IMR-90 (cell line): ENCODE measurements around the gene TBC1D4. TPM values are rescaled to one million over a fixed set of nuclear protein-coding genes. Genes with fewer than 3 reads are reported as not detected.

Experiments used
- ATAC-seq: fragments of 200-7000 bp; cut with Tn5 transposase; 2 replicates; pipeline ENCODE4 v1.9.1; 2020; ENCODE audit warnings: low read depth, mild to moderate bottlenecking, moderate library complexity
- BruUV-seq: library from RNA; stranded (reverse); fragments of 400-500 nt; replicated peaks from 2 replicates; lab custom pipeline; 2021; lab: Mats Ljungman, UMichigan
- CTCF ChIA-PET: fragments of 300-600 bp; formaldehyde crosslinking; extraction: SDS; loops from one replicate; lab custom pipeline; 2021; ENCODE audit warnings: antibody characterized with exemption; lab: Yijun Ruan, JAX
- POLR2A ChIA-PET: fragments of 300-600 bp; sonication (Branson Sonifier 250); formaldehyde crosslinking; loops from one replicate; lab custom pipeline; 2022; ENCODE audit warnings: antibody characterized with exemption; ENCODE audit not compliant: unreplicated experiment; lab: Charles Lee
- DNase-seq: peaks from one replicate; pipeline ENCODE4 v3.0.0; 2013
- H2AFZ ChIP-seq: replicated peaks from 2 replicates; pipeline ENCODE3; 2013; ENCODE audit warnings: low read length, mild to moderate bottlenecking; ENCODE audit not compliant: poor library complexity
- H2AK5ac ChIP-seq: 2 replicates; pipeline ENCODE4 v1.6.1; 2013; ENCODE audit warnings: low read depth, low read length, inconsistent platforms
- H2AK9ac ChIP-seq: replicated peaks from 2 replicates; pipeline ENCODE3; 2013; ENCODE audit warnings: mild to moderate bottlenecking, low read depth, low read length, moderate library complexity; ENCODE audit not compliant: poor library complexity
- H2BK120ac ChIP-seq: 2 replicates; pipeline ENCODE4 v1.6.1; 2013; ENCODE audit warnings: low read depth, low read length, inconsistent platforms
- H2BK15ac ChIP-seq: 3 replicates; pipeline ENCODE4 v1.6.1; 2013; ENCODE audit warnings: low read depth, low read length, inconsistent platforms
- H2BK20ac ChIP-seq: 2 replicates; pipeline ENCODE4 v1.6.1; 2013; ENCODE audit warnings: low read depth, mild to moderate bottlenecking, inconsistent platforms, low read length, moderate library complexity
- H2BK5ac ChIP-seq: 2 replicates; pipeline ENCODE4 v1.6.1; 2013; ENCODE audit warnings: mild to moderate bottlenecking, low read depth, low read length, inconsistent platforms; ENCODE audit not compliant: poor library complexity, severe bottlenecking
- H3K14ac ChIP-seq: replicated peaks from 2 replicates; pipeline ENCODE4 v1.6.1; 2013; ENCODE audit warnings: low read depth, low read length, inconsistent platforms
- H3K18ac ChIP-seq: 2 replicates; pipeline ENCODE4 v1.6.1; 2013; ENCODE audit warnings: low read depth, low read length, control low read depth
- H3K23ac ChIP-seq: 2 replicates; pipeline ENCODE4 v1.6.1; 2013; ENCODE audit warnings: low read depth, low read length, inconsistent platforms
- H3K27ac ChIP-seq: 2 replicates; pipeline ENCODE4 v1.5.1; 2013; ENCODE audit warnings: mild to moderate bottlenecking, control low read depth, low read length; ENCODE audit not compliant: insufficient read depth
- H3K27me3 ChIP-seq: 2 replicates; pipeline ENCODE4 v1.6.1; 2013; ENCODE audit warnings: low read length; ENCODE audit not compliant: control insufficient read depth, insufficient read depth
- H3K36me3 ChIP-seq: 2 replicates; pipeline ENCODE4 v1.6.1; 2013; ENCODE audit warnings: low read length, mixed read lengths; ENCODE audit not compliant: control insufficient read depth, insufficient read depth
- H3K4ac ChIP-seq: 2 replicates; pipeline ENCODE4 v1.6.1; 2013; ENCODE audit warnings: low read depth, low read length, inconsistent platforms
- H3K4me1 ChIP-seq: 2 replicates; pipeline ENCODE4 v1.6.1; 2013; ENCODE audit warnings: low read length, mixed read lengths; ENCODE audit not compliant: control insufficient read depth, insufficient read depth
- H3K4me2 ChIP-seq: 2 replicates; pipeline ENCODE4 v1.6.1; 2013; ENCODE audit warnings: low read depth, mild to moderate bottlenecking, control low read depth, low read length, moderate library complexity
- H3K4me3 ChIP-seq: 2 replicates; pipeline ENCODE4 v1.5.1; 2013; ENCODE audit warnings: low read depth, mild to moderate bottlenecking, control low read depth, low read length, moderate library complexity; ENCODE audit not compliant: insufficient read depth
- H3K56ac ChIP-seq: 2 replicates; pipeline ENCODE4 v1.6.1; 2013; ENCODE audit warnings: low read length, inconsistent platforms; ENCODE audit not compliant: insufficient read depth; ENCODE audit errors: extremely low read depth
- H3K79me1 ChIP-seq, 2 experiments: 2 replicates each; pipeline ENCODE4 v1.6.1; 2013; ENCODE audit warnings: low read length in 2 of 2, inconsistent platforms in 1 of 2, low read depth in 1 of 2
- H3K9ac ChIP-seq: 2 replicates; pipeline ENCODE4 v1.6.1; 2013; ENCODE audit warnings: low read depth, low read length, control low read depth
- H3K9me1 ChIP-seq: 2 replicates; pipeline ENCODE4 v1.6.1; 2013; ENCODE audit warnings: low read length, inconsistent platforms; ENCODE audit not compliant: insufficient read depth
- H3K9me3 ChIP-seq: 2 replicates; pipeline ENCODE4 v1.6.1; 2013; ENCODE audit warnings: low read length; ENCODE audit not compliant: control insufficient read depth, insufficient read depth
- H4K20me1 ChIP-seq: 2 replicates; pipeline ENCODE4 v1.6.1; 2013; ENCODE audit warnings: low read length, inconsistent platforms; ENCODE audit not compliant: insufficient read depth
- H4K5ac ChIP-seq: 2 replicates; pipeline ENCODE4 v1.6.1; 2013; ENCODE audit warnings: mild to moderate bottlenecking, low read depth, low read length, control low read depth
- H4K8ac ChIP-seq, 2 experiments: 2 replicates each; pipeline ENCODE4 v1.6.1; 2013; ENCODE audit warnings: low read depth in 2 of 2, low read length in 2 of 2, control low read depth in 1 of 2, inconsistent platforms in 1 of 2
- H4K91ac ChIP-seq: 2 replicates; pipeline ENCODE4 v1.6.1; 2013; ENCODE audit warnings: low read depth, low read length, inconsistent platforms; ENCODE audit not compliant: insufficient read depth
- POLR2A ChIP-seq: IDR thresholded peaks from 2 replicates; pipeline ENCODE4 v1.6.1; 2012; ENCODE audit warnings: mild to moderate bottlenecking, low read depth, low read length
- WGBS, 2 experiments: methylation state at CpG; one replicate each; pipeline versions ENCODE4 v1.1.5 to v1.1.7; 2013; ENCODE audit warnings: missing lambda C conversion rate in 2 of 2; ENCODE audit not compliant: insufficient read length in 1 of 2; ENCODE audit errors: extremely low coverage in 2 of 2; 5-methylcytosine and 5-hydroxymethylcytosine counted together
- dilution Hi-C: fragments of 300-500 bp; cut with HindIII; formaldehyde crosslinking; loops from one replicate; pipeline ENCODE4 v1.14.3; 2018; ENCODE audit warnings: low sequenced_read_pairs; ENCODE audit not compliant: unreplicated experiment
- in situ Hi-C: fragments of 300-500 bp; cut with MboI; formaldehyde crosslinking; loops from 3 replicates; pipeline ENCODE4 v1.14.3; 2019; ENCODE audit warnings: low sequenced_read_pairs, inconsistent platforms, mixed read lengths
- intact Hi-C: fragments of 100-400 bp; cut with micrococcal nuclease; formaldehyde crosslinking; loops from 2 replicates; pipeline ENCODE4 v1.10.0; 2022
- polyA plus RNA-seq, 3 experiments: library from polyadenylated mRNA; depleted of rRNA; stranded (reverse); fragments of >200 nt; gene quantifications; 2 replicates each; pipeline ENCODE4 v1.2.3, GENCODE V29; 2012; ENCODE audit warnings: low replicate concordance in 1 of 3
- total RNA-seq: library from RNA; depleted of rRNA; stranded (reverse); fragments of >200 nt; gene quantifications from 2 replicates; pipeline ENCODE4 v1.2.3, GENCODE V29; 2012

Gene TBC1D4
- total and polyA plus RNA-seq, 2 of the 4 experiments (the other 2 are of a cell fraction): 7.5 to 22.8 TPM

GRCh38 chr13:75417656-75418055, 64.3 kb downstream of the TBC1D4 start:
- DNase-seq (no peak), ATAC-seq (no peak)
- Histone ChIP-seq H3K4me1 (peaks cover 11% of the 10 kb centered on the region), H3K9me3 (no peaks in the 10 kb centered on the region), H4K8ac (no peak overlapping the region), H3K79me1 (peaks cover 12 to 20% of the 10 kb centered on the region in 2 experiments), H3K4ac (no peak overlapping the region), H2BK20ac (no peak overlapping the region), H2BK120ac (no peak overlapping the region), H2BK15ac (no peak overlapping the region), H4K91ac (no peak overlapping the region), H3K4me2 (no peak overlapping the region), H3K18ac (no peak overlapping the region), H2AFZ (no peak overlapping the region), H2BK5ac (no peak overlapping the region), H3K27me3 (no peaks in the 10 kb centered on the region), H3K9ac (no peak overlapping the region), H3K4me3 (no peak overlapping the region), H4K20me1 (no peaks in the 10 kb centered on the region), H3K23ac (no peak overlapping the region), H3K36me3 (no peaks in the 10 kb centered on the region), H3K56ac (no peak overlapping the region), H2AK5ac (no peak overlapping the region), H3K27ac (no peak overlapping the region), H3K14ac (no peak overlapping the region), H2AK9ac (no peak overlapping the region), H4K5ac (no peak overlapping the region), H3K9me1 (peaks cover 15% of the 10 kb centered on the region)
- in situ Hi-C loops (no loop called here), intact Hi-C loops (loop anchor here (5.0 kb wide), 1 partner anchor 35 kb away; no protein-coding TSS in a partner anchor), dilution Hi-C loops (no loop called here)
- ChIA-PET POLR2A (no interaction called here), CTCF (no interaction called here)
- no TSS peak for BruUV-seq
- no peak for TF ChIP-seq POLR2A
- no CpG with 5 or more reads among the region's 2 CpGs for WGBS, 2 experiments
